Medulla oblongata (tissue), 1 donor: ENCODE results near the gene TMEM151B.

Source experiments
- DNase-seq: peaks from one replicate; pipeline ENCODE4 v3.0.0-alpha.2; 2015; ENCODE audit errors: extremely low spot score

The TMEM151B gene

GRCh38 chr6:44264154-44265006, 5.9 kb upstream of the TMEM151B start:
- peak; percentile 75 for DNase-seq

GRCh38 chr6:44265007-44265721, 5.1 kb upstream of the TMEM151B start, which contains the start of gene NFKBIE:
NFKBIE (minus strand) TSS chr6:44265551; CDS start chr6:44265346, 205 bp downstream.
- DNase-seq = peak; percentile 95

GRCh38 chr6:44265722-44266233, 4.5 kb upstream of the TMEM151B start:
- DNase-seq = no peak

GRCh38 chr6:44266347-44266746, 3.9 kb upstream of the TMEM151B start:
- no peak for DNase-seq

GRCh38 chr6:44267252-44267651, 3.0 kb upstream of the TMEM151B start:
- no peak for DNase-seq

- DNase-seq = peak; percentile 61
Measured at GRCh38 chr6:44268095-44268628, 2.1 kb upstream of the TMEM151B start.

GRCh38 chr6:44269178-44269920, 901 bp upstream of the TMEM151B start:
- no peak for DNase-seq

GRCh38 chr6:44270526-44271405, 516 bp downstream of the TMEM151B start:
- DNase-seq = no peak

GRCh38 chr6:44271406-44271723, 1.1 kb downstream of the TMEM151B start:
- no peak for DNase-seq

GRCh38 chr6:44271914-44272313, 1.7 kb downstream of the TMEM151B start:
- DNase-seq = no peak

GRCh38 chr6:44272529-44272928, 2.3 kb downstream of the TMEM151B start:
- no peak for DNase-seq

GRCh38 chr6:44272999-44273566, 2.8 kb downstream of the TMEM151B start:
- DNase-seq = no peak

GRCh38 chr6:44273617-44274016, 3.4 kb downstream of the TMEM151B start:
- DNase-seq = no peak

- no peak for DNase-seq
Measured at GRCh38 chr6:44275271-44275748, 5.1 kb downstream of the TMEM151B start.

- DNase-seq = no peak
Measured at GRCh38 chr6:44275749-44276648, 5.7 kb downstream of the TMEM151B start.

GRCh38 chr6:44276667-44277640, 6.7 kb downstream of the TMEM151B start:
- DNase-seq = no peak

- DNase-seq = no peak
Measured at GRCh38 chr6:44277763-44278162, 7.5 kb downstream of the TMEM151B start.

- no peak for DNase-seq
Measured at GRCh38 chr6:44278315-44278714, 8.1 kb downstream of the TMEM151B start.
